Measurements from ENCODE around the gene COG1.

- TF ChIP-seq CTCF (IDR thresholded peaks at IDR 0.05; ENCODE audit: borderline replicate concordance, extremely low read depth, low read length, poor library complexity, severe bottlenecking): no peak
- TF ChIP-seq EZH2 (IDR thresholded peaks at IDR 0.05; ENCODE audit: borderline replicate concordance, low read depth, low read length, severe bottlenecking): no peak
Observed at GRCh38 chr17:73215447-73215846, 22.6 kb downstream of the COG1 start.

Measured in DND-41 (cell line).